Loucy (cell line): Measurements from ENCODE around the gene RYR2.

Source experiments
- CTCF ChIP-seq: fragments of 200-600 bp; sonication (generic); conservative IDR thresholded peaks from 2 replicates; pipeline ENCODE4 v1.5.1; 2014; ENCODE audit warnings: mild to moderate bottlenecking, antibody characterized with exemption, low read length
- EZH2phosphoT487 ChIP-seq: fragments of 200-600 bp; IDR thresholded peaks from 2 replicates; pipeline ENCODE4 v1.6.1; 2018; ENCODE audit warnings: antibody characterized with exemption, mild to moderate bottlenecking, moderate library complexity, borderline replicate concordance

- TF ChIP-seq CTCF (no peak), EZH2phosphoT487 (no peak)
These were observed 92.9 kb downstream of the RYR2 start for GRCh38 chr1:237134929-237135328.
